Astrocyte of the spinal cord (primary cell): ENCODE measurements around the gene TXNRD3.
"Not testable (repeated sequence)": the region's sequence is repeated elsewhere in the genome, so short reads cannot be mapped to it uniquely, and the experiment has no call there.

ENCODE experiments used
- DNase-seq: peaks from one replicate; pipeline ENCODE4 v3.0.0; 2011; ENCODE audit warnings: low read depth, low spot score
- H3K4me3 ChIP-seq: 2 replicates; pipeline ENCODE4 v1.5.1; 2011; ENCODE audit warnings: low read depth, mild to moderate bottlenecking, low read length, moderate library complexity
- in situ Hi-C: cut with HindIII; loops from 2 replicates; pipeline ENCODE4 v1.10.0; 2017; ENCODE audit warnings: low sequenced_read_pairs
- TF ChIP-seq, protein P1 (sequence below): IDR thresholded peaks from 2 replicates; pipeline ENCODE4 v1.5.1; 2012; ENCODE audit warnings: low read depth, mild to moderate bottlenecking, low read length, inconsistent platforms

Gene TXNRD3

DNA sequence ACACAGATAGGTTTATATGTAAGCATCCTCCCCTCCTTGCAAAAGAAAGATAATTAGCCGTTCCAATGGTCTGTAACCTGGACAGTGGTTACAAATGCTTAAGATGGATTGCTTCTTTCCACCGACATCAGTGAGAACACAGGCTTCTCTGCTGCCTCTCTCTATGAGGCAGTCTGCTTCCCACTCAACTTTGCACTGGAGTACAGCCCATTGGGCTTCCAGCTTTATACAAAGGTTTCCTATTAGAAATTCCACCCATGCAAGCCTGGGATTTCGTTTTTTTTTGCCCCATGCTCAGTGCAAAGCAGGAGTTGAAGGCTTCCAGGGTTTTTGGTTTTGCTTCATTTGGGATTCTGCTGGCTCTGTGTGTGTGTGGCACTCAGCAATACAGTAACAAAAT lies 48.9 kb downstream of the TXNRD3 start:
- TF ChIP-seq, protein P1, sequence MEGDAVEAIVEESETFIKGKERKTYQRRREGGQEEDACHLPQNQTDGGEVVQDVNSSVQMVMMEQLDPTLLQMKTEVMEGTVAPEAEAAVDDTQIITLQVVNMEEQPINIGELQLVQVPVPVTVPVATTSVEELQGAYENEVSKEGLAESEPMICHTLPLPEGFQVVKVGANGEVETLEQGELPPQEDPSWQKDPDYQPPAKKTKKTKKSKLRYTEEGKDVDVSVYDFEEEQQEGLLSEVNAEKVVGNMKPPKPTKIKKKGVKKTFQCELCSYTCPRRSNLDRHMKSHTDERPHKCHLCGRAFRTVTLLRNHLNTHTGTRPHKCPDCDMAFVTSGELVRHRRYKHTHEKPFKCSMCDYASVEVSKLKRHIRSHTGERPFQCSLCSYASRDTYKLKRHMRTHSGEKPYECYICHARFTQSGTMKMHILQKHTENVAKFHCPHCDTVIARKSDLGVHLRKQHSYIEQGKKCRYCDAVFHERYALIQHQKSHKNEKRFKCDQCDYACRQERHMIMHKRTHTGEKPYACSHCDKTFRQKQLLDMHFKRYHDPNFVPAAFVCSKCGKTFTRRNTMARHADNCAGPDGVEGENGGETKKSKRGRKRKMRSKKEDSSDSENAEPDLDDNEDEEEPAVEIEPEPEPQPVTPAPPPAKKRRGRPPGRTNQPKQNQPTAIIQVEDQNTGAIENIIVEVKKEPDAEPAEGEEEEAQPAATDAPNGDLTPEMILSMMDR = no peak
- in situ Hi-C loops = no loop called here
- DNase-seq = no peak
- no peak overlapping the region for H3K4me3 ChIP-seq

DNA sequence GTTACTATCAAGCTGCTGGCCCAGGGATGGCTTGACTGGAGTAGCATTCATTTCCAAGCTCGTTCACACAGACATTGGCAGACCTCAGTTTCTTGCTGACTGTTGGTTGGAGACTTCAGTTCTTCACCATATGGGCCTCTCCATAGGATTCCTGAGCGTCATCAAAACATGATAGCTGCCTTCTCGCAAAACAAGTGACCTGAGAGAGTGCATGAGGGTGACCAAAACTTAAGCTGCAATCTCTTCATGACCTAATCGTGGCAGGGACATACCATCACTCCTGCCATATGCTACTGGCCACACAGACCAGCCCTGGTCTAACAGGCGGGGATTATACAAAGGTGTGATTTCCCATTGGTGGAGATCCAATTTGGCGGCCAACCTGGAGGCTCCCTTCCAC lies 50.2 kb downstream of the TXNRD3 start:
- TF ChIP-seq, protein P1 = no peak
- H3K4me3 ChIP-seq = no peak overlapping the region
- in situ Hi-C loops = no loop called here
- no peak for DNase-seq

DNA sequence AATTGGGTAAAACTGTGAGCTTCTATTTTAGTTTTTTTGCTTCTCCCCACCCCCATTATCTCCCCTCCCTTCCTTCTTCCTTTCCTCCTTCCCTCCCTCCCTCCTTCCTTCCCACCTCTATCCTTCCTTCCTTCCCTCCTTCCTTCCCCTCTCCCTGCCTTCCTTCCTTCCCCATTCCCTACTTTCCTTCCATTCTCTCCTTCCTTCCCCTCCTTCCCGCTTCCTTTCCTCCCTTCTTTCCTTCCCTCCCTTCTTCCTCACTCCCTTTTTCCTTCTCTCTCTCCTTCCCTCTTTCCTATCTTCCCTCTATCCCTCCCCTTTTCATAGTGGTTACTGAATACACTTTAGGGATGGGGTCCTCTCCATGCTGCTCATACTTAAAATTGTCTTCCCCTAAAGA lies 55.8 kb downstream of the TXNRD3 start:
- H3K4me3 ChIP-seq = no peak overlapping the region
- no peak for DNase-seq
- TF ChIP-seq, protein P1 = no peak
- in situ Hi-C loops = no loop called here

DNA sequence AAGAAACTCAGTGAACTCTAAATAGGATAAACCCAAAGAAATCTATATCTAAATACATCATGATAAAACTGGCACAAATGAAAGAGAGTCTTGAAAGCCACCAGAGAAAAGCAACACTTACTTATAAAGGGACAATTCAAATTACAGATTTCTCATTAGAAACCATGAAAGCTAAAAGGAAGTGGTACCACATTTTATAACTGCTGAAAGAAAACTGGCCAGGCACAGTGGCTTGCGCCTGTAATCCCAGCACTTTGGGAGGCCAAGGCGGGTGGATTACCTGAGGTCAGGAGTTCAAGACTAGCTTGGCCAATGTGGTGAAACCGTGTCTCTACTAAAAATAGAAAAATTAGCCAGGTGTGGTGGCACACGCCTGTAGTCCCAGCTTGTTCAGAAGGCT lies 59.4 kb downstream of the TXNRD3 start:
- in situ Hi-C loops, H3K4me3 ChIP-seq, DNase-seq: not testable (repeated sequence)

DNA sequence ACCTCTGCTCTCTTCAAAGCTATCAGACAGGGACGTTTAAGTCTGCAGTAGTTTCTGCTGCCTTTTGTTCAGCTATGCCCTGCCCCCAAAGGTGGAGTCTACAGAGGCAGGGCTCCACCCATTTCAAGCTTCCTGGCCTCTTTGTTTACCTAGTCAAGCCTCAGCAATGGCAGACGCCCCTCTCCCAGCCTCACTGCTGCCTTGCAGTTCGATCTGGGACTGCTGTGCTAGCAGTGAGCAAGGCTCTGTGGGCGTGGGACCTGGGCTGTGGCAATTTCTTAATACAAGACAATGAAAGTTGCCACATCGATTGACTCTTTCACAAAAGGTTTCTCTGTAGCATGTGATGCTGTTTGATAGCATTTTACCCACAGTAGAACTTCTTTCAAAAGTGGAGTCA lies 63.4 kb downstream of the TXNRD3 start:
- DNase-seq, in situ Hi-C loops, H3K4me3 ChIP-seq: not testable (repeated sequence)

DNA sequence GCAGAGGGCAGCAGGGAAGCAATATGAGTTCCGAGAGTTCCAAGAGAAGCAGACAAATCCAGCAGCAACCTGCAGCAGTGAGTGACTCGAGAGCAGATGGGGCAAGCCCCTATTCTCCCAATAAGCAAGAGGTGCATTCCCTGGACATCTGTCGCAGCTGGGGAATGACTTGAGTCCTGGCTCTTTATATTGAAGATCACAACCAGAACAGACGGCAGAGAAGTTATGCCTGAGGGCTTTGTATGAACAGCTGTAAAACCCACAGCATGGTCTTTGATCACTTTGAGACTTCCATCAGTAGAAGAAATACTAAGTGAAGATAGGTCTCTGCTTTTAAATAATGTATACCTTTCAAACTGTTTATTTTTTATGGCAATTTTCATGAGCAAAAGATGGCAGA lies 72.6 kb downstream of the TXNRD3 start:
- no peak for DNase-seq
- in situ Hi-C loops = no loop called here
- H3K4me3 ChIP-seq = no peak overlapping the region
- TF ChIP-seq, protein P1 = no peak

DNA sequence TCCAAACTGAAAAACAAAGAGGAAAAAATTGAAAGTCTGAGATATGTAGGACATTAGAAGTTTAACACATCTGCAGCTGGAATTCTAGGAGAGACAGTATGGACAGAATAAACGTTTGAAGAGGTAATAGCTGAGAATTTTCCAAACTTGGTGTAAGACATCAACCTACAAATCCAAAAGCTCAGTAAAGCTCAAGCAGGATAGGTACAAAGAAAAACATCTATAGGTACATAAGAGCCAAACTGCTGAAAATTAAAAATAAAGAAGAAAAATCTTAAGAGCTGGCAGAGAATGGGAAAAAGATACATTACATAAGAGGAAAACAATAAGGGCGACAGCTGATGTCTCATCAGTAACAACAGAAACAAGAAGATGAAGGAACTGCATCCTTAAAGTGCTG lies 73.4 kb downstream of the TXNRD3 start:
- in situ Hi-C loops = no loop called here

DNA sequence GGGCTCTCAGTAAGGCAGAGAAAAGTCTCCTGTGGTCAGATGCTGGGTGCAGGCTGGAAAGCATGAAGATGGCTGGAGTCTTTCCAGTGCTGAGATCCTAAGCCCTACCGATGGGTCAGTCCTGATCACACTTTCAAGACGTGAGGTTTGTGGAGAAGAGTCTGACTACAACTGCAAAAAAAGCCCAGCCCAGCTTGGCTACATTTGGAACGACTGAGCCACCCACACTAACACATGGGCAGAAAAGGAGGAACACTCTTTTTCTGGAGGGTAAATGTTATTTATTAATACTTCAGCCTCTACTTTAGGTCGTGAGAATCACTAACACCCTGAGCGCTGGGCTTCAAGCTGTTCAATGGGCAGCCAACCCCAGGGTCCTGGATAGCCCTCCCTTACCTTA lies 74.2 kb downstream of the TXNRD3 start:
- H3K4me3 ChIP-seq = no peak overlapping the region
- TF ChIP-seq, protein P1 = no peak
- no peak for DNase-seq
- in situ Hi-C loops = no loop called here

More for the DNA sequence above, 73.4 kb downstream of the TXNRD3 start:
- DNase-seq = no peak
- no peak overlapping the region for H3K4me3 ChIP-seq
- TF ChIP-seq, protein P1 = no peak
